Measurements from ENCODE around the gene COL10A1.
"Not testable (repeated sequence)": the region's sequence is repeated elsewhere in the genome, so short reads cannot be mapped to it uniquely, and the experiment has no call there.

The COL10A1 gene

GRCh38 chr6:116120430-116120829, 5.5 kb downstream of the COL10A1 start:
- DNase-seq (ENCODE audit: low read depth in 3 of 3), result no peak

GRCh38 chr6:116118608-116119007, 7.3 kb downstream of the COL10A1 start:
- no peak for DNase-seq (ENCODE audit: low read depth in 3 of 3)

- DNase-seq (ENCODE audit: low read depth in 3 of 3), result no peak
Observed at GRCh38 chr6:116115781-116116180, 10.2 kb downstream of the COL10A1 start.

GRCh38 chr6:116113386-116113785, 12.5 kb downstream of the COL10A1 start:
- DNase-seq (ENCODE audit: low read depth in 3 of 3), result no peak

- peak in 1 of 3 experiments; percentile 16 for DNase-seq (ENCODE audit: low read depth in 3 of 3)
Observed at GRCh38 chr6:116111552-116112528, 14.1 kb downstream of the COL10A1 start.

GRCh38 chr6:116108836-116109235, 17.1 kb downstream of the COL10A1 start:
- no peak for DNase-seq (ENCODE audit: low read depth in 3 of 3)

GRCh38 chr6:116106146-116106545, 19.8 kb downstream of the COL10A1 start:
- no peak for DNase-seq (ENCODE audit: low read depth in 3 of 3)

- no peak for DNase-seq (ENCODE audit: low read depth in 3 of 3)
Observed at GRCh38 chr6:116105247-116105646, 20.7 kb downstream of the COL10A1 start.

GRCh38 chr6:116104636-116105035, 21.3 kb downstream of the COL10A1 start:
- DNase-seq (ENCODE audit: low read depth in 3 of 3), result no peak

- DNase-seq (ENCODE audit: low read depth in 3 of 3), result no peak
Observed at GRCh38 chr6:116102873-116103272, 23.1 kb downstream of the COL10A1 start.

- DNase-seq (ENCODE audit: low read depth in 3 of 3), result no peak
Observed at GRCh38 chr6:116101790-116102189, 24.1 kb downstream of the COL10A1 start.

GRCh38 chr6:116101302-116101718, 24.6 kb downstream of the COL10A1 start:
- DNase-seq (ENCODE audit: low read depth in 3 of 3), result no peak

GRCh38 chr6:116100419-116101301, 25.3 kb downstream of the COL10A1 start, which contains the start of gene NT5DC1:
Gene NT5DC1, plus strand, starts transcription at chr6:116100853. Its CDS starts 78 bp downstream, at chr6:116100931.
- peak; percentile 68 to 85 (median 71) for DNase-seq (ENCODE audit: low read depth in 3 of 3)

- no peak for DNase-seq (ENCODE audit: low read depth in 3 of 3)
Observed at GRCh38 chr6:116099036-116099435, 26.9 kb downstream of the COL10A1 start.

GRCh38 chr6:116096979-116097816, 28.7 kb downstream of the COL10A1 start:
- DNase-seq (ENCODE audit: low read depth in 3 of 3), result no peak

- DNase-seq (ENCODE audit: low read depth in 3 of 3), result not testable (repeated sequence)
Observed at GRCh38 chr6:116096048-116096759, 29.7 kb downstream of the COL10A1 start.

- no peak for DNase-seq (ENCODE audit: low read depth in 3 of 3)
Observed at GRCh38 chr6:116094041-116094440, 31.9 kb downstream of the COL10A1 start.

- DNase-seq (ENCODE audit: low read depth in 3 of 3), result no peak
Observed at GRCh38 chr6:116090251-116090650, 35.7 kb downstream of the COL10A1 start.

- no peak for DNase-seq (ENCODE audit: low read depth in 3 of 3)
Observed at GRCh38 chr6:116088946-116089345, 37.0 kb downstream of the COL10A1 start.

- no peak for DNase-seq (ENCODE audit: low read depth in 3 of 3)
Observed at GRCh38 chr6:116087437-116088027, 38.4 kb downstream of the COL10A1 start.
